UCSD-AML1 (cell line): ENCODE measurements around the gene CACNA2D3.

Source experiments
- DNase-seq: peaks from one replicate; lab custom pipeline; 2025; ENCODE audit not compliant: unreplicated experiment; lab: John Stamatoyannopoulos, UW

CACNA2D3 gene

DNA sequence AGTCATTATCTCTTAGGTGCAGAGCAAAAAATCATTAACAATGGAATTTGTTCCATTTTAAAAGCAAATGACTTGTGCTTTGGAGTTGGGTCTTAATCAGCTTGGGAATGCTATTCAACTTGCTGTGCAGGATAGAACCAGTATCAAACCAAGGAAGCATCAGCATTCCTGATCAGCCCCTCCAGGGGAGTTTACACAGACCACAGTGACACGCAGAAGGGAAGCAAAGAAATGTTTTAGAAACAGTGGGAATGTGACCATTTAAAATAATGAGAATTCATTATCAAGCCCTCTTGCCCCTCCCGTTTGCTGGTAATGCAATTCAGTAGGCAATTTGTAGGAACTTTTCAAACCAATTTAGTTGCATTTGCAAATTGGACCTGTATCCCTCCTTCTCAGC is 650.4 kb downstream of the CACNA2D3 start:
- DNase-seq: no peak

DNA sequence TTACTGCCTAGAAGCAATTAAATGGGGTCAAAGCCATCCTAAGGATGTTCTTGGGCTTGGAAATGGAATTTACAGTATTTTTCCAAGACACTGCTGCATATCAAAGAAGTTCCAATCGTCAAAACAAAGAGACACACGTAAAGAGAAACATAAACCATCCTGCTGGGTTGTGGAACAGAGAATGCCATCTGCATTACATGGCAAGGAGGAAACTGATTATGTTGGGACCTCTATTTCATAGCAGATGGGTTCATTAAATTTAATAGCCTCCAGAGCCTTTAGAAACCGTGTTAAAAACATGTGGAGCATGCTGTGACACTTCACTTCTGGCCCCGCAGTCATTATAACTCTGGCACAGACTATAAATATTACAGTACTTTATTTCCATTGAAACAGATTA is 650.9 kb downstream of the CACNA2D3 start:
- no peak for DNase-seq

DNA sequence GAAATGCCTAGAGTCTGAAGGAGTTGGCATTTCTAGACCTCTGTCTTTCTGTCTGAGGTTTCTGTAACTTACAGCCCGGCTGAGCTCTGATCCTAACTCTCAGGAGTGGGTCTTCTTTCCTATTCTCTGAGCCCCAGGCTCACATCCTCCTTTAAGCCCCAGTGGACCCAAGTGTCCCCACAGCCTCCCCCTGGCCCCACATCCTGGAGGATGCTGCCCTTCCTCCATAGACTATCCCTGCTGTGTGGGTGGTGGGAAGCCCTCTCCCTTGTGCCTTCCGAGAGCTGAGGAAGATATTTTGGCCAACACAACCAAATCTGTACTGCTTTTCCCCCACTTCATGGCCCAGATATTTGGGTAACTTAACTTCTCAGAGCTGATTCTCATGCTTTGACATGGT is 654.2 kb downstream of the CACNA2D3 start:
- no peak for DNase-seq

DNA sequence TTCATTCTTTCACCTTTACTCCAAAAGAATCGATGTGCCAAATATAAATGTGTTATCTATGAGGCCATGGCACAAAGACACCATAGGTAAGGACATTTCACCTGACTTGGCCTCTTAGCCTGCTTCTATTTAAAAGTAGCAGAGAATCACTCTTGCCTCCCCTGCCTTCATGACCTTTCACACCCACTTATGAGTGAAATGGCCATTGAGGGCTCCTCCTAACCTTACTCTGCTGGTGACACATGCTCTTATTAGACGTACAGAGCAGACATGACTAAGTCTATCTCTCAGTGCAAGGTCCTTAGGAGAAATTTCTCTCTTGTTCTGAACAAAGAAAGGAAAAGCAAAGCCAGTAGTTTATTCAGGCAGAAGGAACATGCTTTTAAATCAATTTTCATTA is 654.8 kb downstream of the CACNA2D3 start:
- DNase-seq: no peak

DNA sequence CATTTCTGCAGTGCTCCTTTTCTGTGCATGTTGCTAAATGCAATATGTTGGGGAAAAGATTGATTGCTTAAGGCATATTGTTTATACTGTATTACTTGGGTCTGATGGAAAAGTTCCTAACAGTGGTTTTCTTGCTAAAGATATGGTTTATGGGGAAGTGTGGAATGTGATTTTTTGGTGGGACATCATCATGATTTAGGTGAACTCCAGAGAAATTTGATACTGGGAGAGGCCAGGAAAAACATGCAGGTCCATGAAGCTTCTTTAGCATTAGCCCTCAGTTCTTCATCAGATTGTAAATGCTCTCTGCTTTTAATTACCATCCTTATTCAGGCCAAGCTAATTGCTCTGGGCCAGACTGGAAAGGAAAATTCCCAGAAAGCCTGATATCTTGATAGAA is 658.0 kb downstream of the CACNA2D3 start:
- no peak for DNase-seq

GRCh38 chr3:54781728-54782127 is 659.4 kb downstream of the CACNA2D3 start:
- no peak for DNase-seq

- DNase-seq: no peak
Measured at GRCh38 chr3:54783611-54784010, 661.3 kb downstream of the CACNA2D3 start.

GRCh38 chr3:54784021-54784420 is 661.7 kb downstream of the CACNA2D3 start:
- no peak for DNase-seq

- no peak for DNase-seq
Measured at GRCh38 chr3:54785976-54786375, 663.6 kb downstream of the CACNA2D3 start.

GRCh38 chr3:54790051-54790450 is 667.7 kb downstream of the CACNA2D3 start:
- no peak for DNase-seq

DNA sequence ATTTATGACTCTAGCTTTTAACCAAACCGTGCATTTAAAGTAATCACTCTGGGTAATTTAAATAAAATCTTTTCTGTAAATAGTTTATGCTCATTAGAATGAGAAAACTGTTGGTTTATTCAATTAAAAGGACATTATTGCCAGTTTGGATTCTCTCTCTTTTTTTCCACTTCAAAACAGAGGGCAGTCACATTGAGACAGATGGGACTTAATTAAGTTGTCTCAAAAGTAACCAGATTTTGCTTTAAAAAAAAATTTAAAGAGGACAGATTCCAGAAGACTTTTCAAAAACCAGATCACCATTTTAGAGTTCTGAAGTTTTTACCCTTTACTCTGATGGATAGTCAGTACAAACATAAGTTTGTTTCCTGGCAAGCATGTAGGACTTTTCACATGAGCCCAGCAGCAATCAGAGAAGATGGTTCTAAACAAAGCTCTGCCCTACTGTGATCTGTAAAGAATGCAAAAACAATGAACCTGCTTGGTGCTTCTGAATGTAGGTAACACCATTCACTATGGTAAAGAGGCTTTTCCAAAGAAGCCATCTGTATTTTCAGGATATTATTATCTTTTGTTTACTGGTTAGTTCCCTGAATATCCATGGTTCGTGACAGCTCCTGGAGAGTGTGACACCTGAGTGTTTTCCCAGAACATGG is 669.3 kb downstream of the CACNA2D3 start:
- DNase-seq: no peak

GRCh38 chr3:54792584-54792983 is 670.2 kb downstream of the CACNA2D3 start:
- no peak for DNase-seq

DNA sequence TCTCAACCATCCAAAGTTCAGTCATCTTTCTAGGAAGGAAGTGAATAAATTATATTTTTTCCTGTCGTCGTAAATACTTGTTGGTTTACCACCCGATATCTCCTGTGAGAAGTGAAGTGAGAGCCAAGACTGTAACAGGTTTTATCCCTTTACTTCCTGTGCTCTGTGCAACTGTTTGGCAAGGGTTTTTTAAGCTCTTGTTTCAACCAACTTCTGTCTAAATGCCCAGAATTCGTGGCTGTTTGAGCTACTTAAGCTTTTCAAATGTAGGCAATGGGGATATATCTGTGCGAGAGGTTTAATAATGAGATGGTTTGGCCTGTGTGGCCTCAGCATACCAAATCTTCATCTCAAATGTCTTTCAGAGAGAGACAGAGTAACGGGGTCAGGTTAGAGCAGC is 670.8 kb downstream of the CACNA2D3 start:
- no peak for DNase-seq

- no peak for DNase-seq
Measured at GRCh38 chr3:54797111-54797510, 674.8 kb downstream of the CACNA2D3 start.

DNA sequence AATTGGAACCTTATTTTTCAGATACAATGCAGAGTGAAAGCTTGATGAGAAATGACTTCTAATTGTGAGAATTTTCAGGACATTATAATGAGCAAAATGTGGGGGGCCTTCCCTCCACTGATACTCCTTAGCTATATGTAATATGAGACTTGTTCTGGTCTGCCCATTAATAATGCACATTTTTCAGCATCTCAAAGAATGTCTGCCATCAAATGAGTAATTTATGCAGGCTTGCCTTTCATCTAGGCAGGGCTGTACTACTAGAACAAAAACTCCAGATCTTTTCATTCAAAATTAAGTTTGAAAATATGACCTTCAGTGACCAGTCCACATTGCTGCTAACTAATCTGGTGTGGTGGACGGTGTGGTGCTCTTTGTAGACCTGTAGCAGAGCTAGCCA is 678.1 kb downstream of the CACNA2D3 start:
- DNase-seq: no peak

DNA sequence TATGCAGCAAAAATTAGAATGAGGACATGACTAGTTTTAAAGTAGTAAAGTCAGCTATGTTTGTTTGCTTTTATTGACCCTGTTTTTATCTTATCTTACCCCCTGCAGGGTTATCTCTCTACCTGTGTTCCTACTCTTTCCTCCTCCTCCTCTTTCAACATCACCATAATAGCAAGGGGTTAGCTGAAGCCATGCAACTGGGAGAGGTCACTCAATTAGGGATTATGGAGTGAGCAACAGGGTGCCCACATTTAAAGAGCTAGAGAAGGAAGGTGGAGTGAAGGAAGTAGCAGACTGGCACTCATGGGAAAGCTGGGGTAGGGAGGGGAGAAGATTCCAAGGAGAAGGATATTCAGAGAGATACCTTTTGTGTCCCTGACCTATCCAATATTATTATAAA is 679.6 kb downstream of the CACNA2D3 start:
- no peak for DNase-seq

DNA sequence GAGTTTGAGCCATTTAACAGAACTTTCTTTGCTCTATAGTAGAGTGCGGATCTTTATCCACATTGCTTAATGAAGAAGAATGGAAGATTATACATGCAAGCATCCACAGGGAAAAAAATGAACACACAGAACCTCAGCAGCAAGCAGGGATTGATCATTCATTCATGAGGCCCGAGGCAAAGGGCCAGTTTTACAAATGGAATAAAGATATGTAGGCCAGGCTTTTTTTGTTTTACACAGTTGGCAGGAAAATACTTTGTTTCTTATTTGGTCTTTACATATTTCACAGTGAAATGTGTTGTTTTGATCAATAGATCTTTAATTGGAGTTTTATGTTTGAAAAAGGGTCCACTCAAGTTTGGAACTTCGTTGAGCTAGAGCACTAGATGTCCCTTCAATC is 688.0 kb downstream of the CACNA2D3 start:
- DNase-seq: no peak

DNA sequence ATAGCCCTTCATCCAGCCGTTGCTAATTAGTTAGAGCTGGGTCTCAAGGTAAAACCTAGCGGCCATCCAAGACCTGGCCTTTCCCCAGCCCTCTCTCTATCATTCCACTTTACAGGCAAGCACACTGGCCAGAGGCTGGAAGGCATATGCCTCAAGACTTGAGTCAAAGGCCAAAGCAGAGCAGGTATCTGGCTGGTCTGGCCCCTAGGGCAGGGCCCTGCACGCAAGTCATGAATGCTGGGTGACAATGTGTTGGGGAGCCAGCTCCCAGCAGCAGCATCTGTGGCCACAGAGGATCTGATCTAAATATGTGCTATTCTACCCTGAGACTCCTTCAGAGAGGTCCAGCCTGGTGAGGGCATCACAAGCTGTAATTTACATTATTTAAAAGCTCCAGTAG is 691.9 kb downstream of the CACNA2D3 start:
- no peak for DNase-seq

- DNase-seq: no peak
Measured at GRCh38 chr3:54817628-54818027, 695.3 kb downstream of the CACNA2D3 start.

DNA sequence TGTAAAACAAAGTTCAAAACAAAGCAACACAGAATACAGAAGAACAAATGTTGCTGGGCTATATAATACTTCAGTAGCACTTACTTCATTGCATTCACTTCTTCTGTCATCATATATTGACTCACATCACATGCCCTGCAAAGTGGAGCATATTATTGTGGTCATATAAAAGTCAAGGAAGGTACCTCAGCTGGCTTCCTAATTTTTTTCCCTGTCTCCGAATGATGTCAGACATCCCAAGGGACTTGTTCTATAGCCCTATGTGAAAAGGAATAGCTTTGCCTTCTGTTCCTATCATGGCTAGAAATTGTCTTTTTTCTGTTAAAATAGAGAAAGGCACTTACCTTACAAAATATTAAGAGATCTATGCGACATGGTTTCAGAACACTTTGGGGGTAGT is 696.1 kb downstream of the CACNA2D3 start:
- DNase-seq: no peak

DNA sequence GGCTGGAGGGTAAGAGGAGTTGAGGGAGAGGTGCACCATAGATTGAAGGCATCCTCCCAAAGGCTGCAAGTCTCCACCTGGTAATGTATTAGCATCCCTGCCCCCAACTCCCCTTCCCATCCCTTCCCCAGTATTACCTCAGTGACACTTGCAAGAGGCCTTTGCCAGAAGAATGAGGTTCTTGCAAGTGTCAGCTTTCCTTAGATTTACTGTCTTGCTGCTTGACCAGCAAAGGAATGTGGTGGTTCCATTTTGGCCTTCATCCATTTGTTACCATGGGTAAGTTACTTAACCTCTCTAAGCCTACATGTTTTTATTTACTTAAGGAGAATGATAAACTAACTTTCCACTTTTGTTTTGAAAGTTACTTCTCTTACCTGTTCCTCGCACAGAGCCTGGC is 696.6 kb downstream of the CACNA2D3 start:
- DNase-seq: no peak

DNA sequence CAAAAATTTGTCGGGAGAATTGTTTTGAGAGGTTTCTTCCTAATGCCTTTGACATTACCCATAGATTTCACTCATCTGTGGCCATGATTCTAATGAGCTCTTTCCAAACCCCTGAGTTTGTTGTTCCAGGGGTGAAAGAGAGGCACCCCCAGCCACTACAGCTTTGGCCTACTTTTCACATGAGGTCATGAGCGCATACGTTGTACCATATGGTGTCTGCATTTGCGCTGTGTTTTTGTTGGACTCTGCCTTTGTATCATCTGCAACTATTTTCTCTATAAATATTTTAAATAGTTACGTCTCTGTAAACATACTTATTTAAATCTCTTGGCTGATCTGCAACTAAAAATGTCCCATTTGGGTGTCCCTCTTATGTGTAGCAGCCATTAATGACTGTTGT is 697.6 kb downstream of the CACNA2D3 start:
- no peak for DNase-seq

- DNase-seq: no peak
Measured at GRCh38 chr3:54822206-54822605, 699.9 kb downstream of the CACNA2D3 start.
